Measurements from ENCODE around the gene KCNA10.

Gene KCNA10

DNA sequence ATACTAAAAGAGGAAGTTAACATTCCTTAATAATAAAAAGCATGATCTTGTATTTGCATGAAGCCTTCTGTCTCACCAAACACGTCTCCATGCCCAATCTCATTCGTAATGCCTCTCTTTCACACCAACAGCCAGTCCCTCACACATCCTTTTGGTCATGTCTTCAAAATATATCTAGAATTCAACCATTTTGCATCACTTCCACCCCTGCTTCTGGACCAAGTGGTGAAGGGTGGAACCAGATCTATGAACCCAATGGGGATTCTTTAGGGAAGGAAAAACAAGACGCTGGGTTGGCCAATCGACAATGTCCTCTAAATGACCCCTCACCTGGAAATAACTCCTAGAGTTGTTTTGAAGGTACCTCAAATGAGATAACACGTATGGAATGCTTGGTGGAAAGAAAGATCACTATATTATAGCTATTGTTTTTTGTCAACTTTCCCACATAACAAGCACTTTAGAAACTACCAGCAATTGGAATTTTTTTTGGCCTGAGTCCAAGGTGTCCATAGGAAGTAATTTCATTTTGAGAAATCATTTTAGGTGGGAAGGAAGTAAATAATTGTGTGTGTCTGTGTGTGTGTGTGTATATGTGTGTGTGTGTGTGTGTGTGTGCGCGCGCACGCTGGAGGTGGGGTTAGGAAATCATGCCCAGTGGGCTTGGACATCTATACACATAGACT lies at the start of gene KCNA10:
KCNA10 (minus strand) TSS at position 51 of the 686 bp plus-strand sequence. CDS start 388 bp downstream, outside the sequence.
- no peak for DNase-seq

- DNase-seq: no peak
These were observed 47.9 kb upstream of the KCNA10 start for GRCh38 chr1:110566836-110567235.

GRCh38 chr1:110565565-110565964 lies 46.6 kb upstream of the KCNA10 start:
- no peak for DNase-seq

GRCh38 chr1:110563089-110563488 lies 44.1 kb upstream of the KCNA10 start:
- DNase-seq: no peak

GRCh38 chr1:110561596-110561995 lies 42.6 kb upstream of the KCNA10 start:
- no peak for DNase-seq

DNA sequence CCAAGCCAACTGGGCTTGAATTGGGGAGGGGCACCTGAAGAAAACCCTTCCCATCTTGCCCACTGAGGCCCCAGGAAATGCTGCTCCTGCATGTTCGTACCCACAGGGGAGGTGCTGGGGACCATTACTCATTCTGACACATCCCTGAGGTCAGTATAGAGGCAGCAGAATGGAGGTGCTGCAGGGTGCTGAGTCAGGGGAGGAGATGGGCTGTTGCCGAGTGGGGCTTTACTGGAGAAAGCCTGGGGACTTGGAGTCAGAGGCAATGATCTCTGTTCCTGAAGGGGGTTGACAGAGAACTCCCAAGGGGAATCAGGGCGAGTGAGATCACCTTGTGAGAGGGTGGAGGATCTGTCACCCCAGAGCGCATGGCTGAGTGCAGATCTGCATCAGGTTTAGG lies 40.2 kb upstream of the KCNA10 start:
- DNase-seq: no peak

GRCh38 chr1:110557481-110557880 lies 38.5 kb upstream of the KCNA10 start:
- no peak for DNase-seq

DNA sequence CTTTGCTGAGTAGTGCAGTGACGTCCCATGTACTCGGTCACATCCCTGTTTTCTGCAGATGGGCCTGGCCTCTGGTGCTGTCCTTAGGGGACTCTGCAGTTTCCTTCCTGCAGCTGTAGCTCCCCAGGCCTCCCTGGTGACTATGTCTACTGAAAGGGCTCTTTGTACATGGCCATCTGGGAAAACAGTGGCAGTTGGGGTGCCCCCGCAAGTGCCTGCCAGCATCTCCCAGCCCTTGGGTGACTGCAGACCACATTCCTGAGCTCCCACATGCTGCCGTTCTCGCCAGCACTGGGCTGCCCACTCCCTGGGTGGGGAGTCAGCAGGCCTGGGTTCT lies 37.5 kb upstream of the KCNA10 start:
- no peak for DNase-seq

GRCh38 chr1:110555807-110556470 lies 37.0 kb upstream of the KCNA10 start:
- no peak for DNase-seq

- peak; percentile 69 for DNase-seq
These were observed 36.2 kb upstream of the KCNA10 start for GRCh38 chr1:110554871-110555801.

DNA sequence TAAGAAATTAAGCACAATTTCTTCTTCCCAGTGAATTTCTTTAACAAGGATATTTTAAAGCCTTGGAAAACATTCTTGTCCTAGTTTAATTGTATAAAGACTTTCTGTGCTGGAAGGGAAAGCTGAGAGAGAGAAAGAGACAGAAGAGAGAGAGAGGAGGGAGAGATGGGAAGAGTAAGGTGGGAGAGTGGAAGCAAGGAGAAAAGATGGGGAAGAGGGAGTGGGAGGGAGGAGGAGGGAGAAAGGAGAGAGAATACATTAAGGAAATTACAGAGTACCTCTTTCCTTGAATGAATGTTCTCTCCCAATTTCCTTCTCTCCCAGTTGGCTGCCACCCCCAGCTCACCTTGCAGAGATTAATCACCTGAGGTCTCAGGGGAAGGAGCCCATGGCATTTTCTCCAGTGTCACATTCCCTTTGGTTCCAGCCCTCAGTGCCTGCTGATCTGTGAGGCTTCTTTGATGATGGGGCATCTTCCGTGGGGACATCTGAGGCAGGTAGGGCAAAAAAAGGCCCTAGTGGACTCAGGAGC lies 32.4 kb upstream of the KCNA10 start:
- DNase-seq: no peak

DNA sequence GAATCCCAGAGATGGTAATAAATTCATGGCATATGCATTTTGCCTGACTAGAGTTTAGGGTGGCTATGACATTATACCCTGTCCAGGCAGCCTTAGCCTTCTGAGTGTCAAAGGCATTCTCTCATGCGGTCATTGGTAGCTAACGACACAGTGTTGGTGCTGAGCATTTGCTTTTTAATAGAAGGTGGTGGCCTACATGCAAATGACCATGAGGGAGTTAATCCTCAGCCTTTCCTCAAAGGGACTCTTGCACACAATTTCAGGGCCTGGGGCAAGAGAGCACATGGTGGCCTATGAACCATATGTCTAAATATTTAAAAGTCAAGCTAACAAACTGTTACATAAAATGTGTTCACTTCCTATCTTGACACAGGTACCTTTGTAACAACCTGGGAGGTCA lies 30.9 kb upstream of the KCNA10 start:
- no peak for DNase-seq

GRCh38 chr1:110548381-110548780 lies 29.4 kb upstream of the KCNA10 start:
- DNase-seq: no peak

DNA sequence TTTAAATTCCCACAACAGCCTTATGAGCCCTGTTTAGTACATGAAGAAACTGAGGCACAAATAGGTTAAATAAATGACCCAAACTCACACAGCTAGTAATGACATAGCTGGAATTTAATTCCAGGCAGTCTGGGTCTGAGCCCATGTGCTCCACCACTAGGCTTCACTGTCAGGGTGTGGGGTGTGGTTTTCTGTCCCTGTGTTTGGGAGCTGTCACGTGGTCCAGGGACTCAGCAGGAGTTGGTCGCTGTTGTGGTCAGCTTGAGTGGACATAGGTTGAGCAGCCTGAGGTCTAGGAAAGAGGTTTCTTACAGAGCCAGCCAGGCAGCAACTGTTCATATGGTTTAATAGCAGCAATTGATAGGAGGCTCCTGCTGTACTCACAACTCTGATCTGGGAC lies 28.0 kb upstream of the KCNA10 start:
- no peak for DNase-seq

DNA sequence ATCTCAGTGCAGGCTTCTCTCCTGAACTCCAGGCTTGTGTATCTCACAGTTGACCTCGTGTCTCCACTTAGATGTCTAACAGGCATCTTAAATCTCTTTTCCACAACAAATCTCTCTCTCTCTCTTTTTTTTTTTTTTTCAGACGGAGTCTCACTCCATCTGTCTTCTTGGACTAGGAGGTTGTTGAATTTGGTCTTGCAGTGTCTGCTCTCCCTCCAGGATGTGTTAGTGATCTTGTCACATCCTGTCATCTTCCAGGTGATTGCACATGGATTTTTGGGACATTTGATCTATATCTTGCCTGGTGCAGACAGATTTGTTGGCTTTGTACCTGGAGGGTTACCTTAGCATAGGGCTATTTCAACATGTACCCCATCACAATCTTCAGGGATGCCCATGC lies 26.5 kb upstream of the KCNA10 start:
- DNase-seq: no peak

DNA sequence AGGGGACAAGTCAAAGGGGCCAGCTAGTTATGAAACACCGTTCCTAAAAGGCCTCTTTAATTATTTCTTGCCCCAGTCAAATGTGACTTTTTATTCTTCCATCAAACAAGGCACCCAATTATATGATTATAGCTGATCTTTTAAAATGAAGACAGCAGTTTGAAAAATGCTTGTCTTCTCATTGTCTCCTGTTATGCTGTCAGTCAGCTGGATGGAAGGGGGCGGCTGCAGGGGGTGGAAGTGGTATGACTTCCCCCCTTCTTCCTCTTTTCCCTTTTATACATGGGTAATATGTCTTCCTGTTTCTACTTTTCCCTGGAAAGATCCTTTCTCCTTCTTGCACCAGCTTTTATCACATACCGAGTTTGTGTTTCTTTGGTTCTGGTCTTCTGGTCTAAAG lies 25.8 kb upstream of the KCNA10 start:
- no peak for DNase-seq

DNA sequence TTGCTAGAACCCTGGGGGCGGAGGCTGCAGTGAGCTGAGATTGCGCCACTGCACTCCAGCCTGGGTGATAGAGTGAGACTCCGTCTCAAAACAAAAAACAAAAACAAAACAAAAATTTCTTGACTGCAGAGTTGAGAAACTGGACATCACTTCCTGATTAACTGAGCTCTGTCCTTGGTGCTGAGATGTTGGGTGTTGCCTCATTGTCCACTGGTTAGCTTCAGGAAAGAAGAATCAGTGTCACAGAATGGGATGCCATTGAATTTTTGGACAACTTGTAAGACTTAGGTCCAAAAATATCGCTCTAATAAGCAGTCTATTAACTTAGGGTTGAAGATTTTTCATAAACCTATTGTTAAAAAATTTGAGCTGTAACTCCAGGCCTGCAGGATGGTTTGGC lies 23.8 kb upstream of the KCNA10 start:
- no peak for DNase-seq

DNA sequence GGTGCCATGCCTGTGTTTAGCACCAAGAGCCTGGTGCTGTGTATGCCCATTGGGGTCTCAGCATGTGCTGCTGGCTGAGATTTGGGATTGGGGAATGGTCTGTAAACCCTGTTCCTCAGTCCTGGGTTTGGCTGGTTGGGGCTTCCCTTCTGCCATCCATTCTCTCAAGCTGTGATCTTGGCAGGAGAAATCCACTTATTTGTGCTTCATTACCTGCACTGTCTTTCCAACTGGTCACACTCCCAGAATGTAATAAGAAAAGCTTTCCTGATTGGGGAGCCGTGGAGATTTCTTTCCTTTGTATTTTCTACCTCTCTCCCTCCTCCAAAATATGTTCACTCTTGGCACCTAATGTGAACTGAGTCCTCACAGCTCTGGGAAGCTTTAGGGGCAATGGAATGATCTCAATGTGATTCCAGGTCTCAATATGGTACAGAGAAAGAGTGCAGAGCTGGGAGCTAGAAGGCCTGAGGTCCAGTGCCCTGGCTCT lies 23.0 kb upstream of the KCNA10 start:
- no peak for DNase-seq

DNA sequence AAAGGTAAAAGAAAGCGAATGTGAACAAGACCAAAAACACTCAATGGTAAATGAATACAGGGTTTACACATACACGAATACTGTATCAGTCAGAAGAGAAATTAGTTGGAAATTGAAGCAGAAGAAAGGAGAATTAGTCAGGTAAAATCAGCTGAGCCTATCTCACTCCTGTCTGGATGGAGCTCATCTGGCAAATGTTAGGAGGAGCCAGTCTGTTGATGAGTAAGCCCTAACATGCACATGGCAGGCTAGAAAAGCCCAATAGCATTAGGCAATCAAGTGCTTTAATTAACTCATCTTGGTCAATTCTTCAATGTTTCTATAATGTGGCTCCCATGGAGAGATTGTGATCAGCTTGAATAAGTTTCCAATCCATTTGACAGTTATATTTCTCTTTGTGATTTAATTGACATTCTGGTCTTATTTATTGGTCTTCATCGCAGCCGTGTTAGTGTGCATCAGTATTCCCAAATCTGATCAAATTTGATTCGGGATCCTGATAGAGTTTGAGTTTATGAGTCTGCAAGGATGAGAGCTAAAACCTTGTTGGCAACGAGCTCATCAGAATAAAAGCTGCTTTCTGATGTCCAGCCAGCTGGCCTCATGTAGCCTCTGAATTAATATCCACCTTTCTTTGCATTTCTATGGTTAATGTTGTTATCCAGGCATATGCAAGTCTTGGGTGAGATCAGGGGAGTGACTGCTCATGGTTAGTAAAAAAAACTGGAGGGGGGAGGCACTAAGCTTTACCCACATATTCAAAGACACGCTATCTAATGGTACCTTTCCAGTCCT lies 22.1 kb upstream of the KCNA10 start:
- no peak for DNase-seq

GRCh38 chr1:110538921-110539320 lies 19.9 kb upstream of the KCNA10 start:
- DNase-seq: no peak

- no peak for DNase-seq
These were observed 19.1 kb upstream of the KCNA10 start for GRCh38 chr1:110538075-110538474.

DNA sequence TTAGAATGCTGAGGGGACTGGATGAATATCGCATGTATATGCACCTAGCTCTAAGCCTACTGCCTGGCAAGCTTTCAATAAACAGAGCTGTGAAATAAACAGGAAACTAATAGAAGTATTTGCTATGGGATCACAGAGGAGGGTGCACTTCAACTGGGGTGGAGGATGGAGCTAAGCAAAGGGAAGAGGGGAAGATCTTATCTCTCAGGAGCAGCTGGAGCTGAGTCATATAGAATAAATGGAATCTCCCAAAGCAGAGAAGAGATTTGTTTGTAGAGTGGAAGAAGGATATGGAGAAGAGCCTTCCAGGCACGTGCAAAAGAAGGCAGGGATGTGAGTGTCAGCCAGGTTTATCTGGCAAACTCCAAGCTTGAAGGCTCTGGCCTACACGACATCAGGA lies 17.0 kb upstream of the KCNA10 start:
- DNase-seq: no peak

GRCh38 chr1:110533230-110533629 lies 14.3 kb upstream of the KCNA10 start:
- DNase-seq: no peak

Data from CD4-positive, alpha-beta T cell treated with Interleukin-17A for 4 hours (primary cell).